ENCODE results near the gene ARID5B.
A peak's percentile ranks its signal among the peaks of the same experiment; 100 is the strongest.
"Not testable (repeated sequence)": the region's sequence is repeated elsewhere in the genome, so short reads cannot be mapped to it uniquely, and the experiment has no call there.

Gene ARID5B

GRCh38 chr10:61970182-61971002 lies 68.9 kb downstream of the ARID5B start:
- H3K4me3 ChIP-seq: no peak overlapping the region
- peaks cover 33% of the 10 kb centered on the region for H3K9me3 ChIP-seq
- no peak overlapping the region; the same call in 1 of the 2 replicates for H3K9ac ChIP-seq
- H3K36me3 ChIP-seq: peaks cover 92% of the 10 kb centered on the region
- H3K27me3 ChIP-seq: no peaks in the 10 kb centered on the region
- H3K27ac ChIP-seq: peak overlapping the region; percentile 47
- no peak for TF ChIP-seq Cebpa-rat (IDR thresholded peaks at IDR 0.05)
- H3K4me1 ChIP-seq: peaks cover 81% of the 10 kb centered on the region
- H4K20me1 ChIP-seq: no peaks in the 10 kb centered on the region
- peak overlapping the region; percentile 26 for H3K4me2 ChIP-seq

DNA sequence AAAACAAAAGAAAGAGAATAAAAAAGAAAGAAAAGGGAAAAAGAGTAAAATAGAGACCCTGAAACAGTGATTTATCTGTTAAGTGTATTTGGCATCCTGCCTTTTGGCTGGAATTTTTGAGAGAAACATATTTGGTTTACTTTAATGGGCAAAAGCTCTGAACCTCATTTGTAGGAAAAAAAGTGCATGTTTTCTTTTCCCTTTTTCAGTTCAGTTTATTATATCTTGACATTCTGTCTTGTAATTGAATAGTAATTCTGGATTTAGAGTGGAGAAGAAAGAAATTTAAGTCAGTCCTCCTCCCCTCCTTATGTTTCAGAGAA lies 69.5 kb downstream of the ARID5B start:
- no peak overlapping the region for H3K4me2 ChIP-seq
- TF ChIP-seq Cebpa-rat (IDR thresholded peaks at IDR 0.05): no peak
- H3K4me1 ChIP-seq: peaks cover 75% of the 10 kb centered on the region
- H3K27me3 ChIP-seq: no peaks in the 10 kb centered on the region
- peak overlapping the region; percentile 47; the same call in 1 of the 2 replicates for H3K27ac ChIP-seq
- no peak overlapping the region for H3K4me3 ChIP-seq
- H3K9ac ChIP-seq: no peak overlapping the region
- H3K9me3 ChIP-seq: peaks cover 37% of the 10 kb centered on the region
- H4K20me1 ChIP-seq: no peaks in the 10 kb centered on the region
- H3K36me3 ChIP-seq: peaks cover 93% of the 10 kb centered on the region

GRCh38 chr10:61973169-61973568 lies 71.7 kb downstream of the ARID5B start:
- H3K36me3 ChIP-seq: peaks cover 83% of the 10 kb centered on the region
- H3K27me3 ChIP-seq: no peaks in the 10 kb centered on the region
- no peak overlapping the region for H3K9ac ChIP-seq
- peaks cover 53% of the 10 kb centered on the region for H3K4me1 ChIP-seq
- no peak for TF ChIP-seq Cebpa-rat (IDR thresholded peaks at IDR 0.05)
- H3K4me3 ChIP-seq: no peak overlapping the region
- H4K20me1 ChIP-seq: no peaks in the 10 kb centered on the region
- H3K4me2 ChIP-seq: peak overlapping the region; percentile 15
- H3K27ac ChIP-seq: no peak overlapping the region
- H3K9me3 ChIP-seq: peaks cover 42% of the 10 kb centered on the region

DNA sequence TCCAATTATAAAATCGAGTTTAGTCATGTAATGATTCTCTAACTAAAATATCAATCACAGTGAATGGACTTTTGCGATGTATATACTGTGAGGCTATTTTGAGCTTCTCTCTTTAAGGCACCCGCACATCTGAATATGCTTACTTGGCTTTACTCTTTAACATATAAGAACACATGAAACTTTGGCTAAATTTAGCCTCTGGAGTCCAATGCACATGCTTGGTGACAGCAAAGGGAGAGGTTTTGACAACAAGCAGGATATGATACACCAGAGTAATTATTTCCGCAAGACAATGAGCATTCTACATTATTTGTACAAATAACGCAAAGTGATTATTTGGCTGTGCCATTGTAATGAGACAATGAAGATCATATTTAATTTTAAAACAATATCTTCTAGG lies 72.4 kb downstream of the ARID5B start:
- Histone ChIP-seq H3K4me1 (peaks cover 48% of the 10 kb centered on the region), H3K4me3 (no peak overlapping the region), H3K36me3 (peaks cover 77% of the 10 kb centered on the region), H4K20me1 (no peaks in the 10 kb centered on the region; the same call in 1 of the 2 replicates), H3K9me3 (peaks cover 41% of the 10 kb centered on the region), H3K4me2 (no peak overlapping the region), H3K9ac (no peak overlapping the region), H3K27me3 (no peaks in the 10 kb centered on the region), H3K27ac (no peak overlapping the region)
- TF ChIP-seq Cebpa-rat (IDR thresholded peaks at IDR 0.05): no peak

GRCh38 chr10:61974601-61975390 lies 73.3 kb downstream of the ARID5B start:
- Histone ChIP-seq H3K4me1 (peaks cover 48% of the 10 kb centered on the region), H3K27ac (no peak overlapping the region), H3K27me3 (no peaks in the 10 kb centered on the region), H3K9ac (no peak overlapping the region), H3K9me3 (peaks cover 36% of the 10 kb centered on the region), H3K4me2 (no peak overlapping the region), H3K36me3 (peaks cover 77% of the 10 kb centered on the region), H4K20me1 (no peaks in the 10 kb centered on the region; the same call in 1 of the 2 replicates), H3K4me3 (no peak overlapping the region)
- TF ChIP-seq Cebpa-rat (IDR thresholded peaks at IDR 0.05): no peak

- Histone ChIP-seq H3K4me2 (no peak overlapping the region), H3K36me3 (peaks cover 78% of the 10 kb centered on the region), H3K9me3 (peaks cover 36% of the 10 kb centered on the region), H3K27ac (no peak overlapping the region), H3K4me3 (no peak overlapping the region), H3K9ac (no peak overlapping the region), H4K20me1 (peaks cover under 1% of the 10 kb centered on the region), H3K27me3 (no peaks in the 10 kb centered on the region), H3K4me1 (peaks cover 46% of the 10 kb centered on the region)
- TF ChIP-seq Cebpa-rat (IDR thresholded peaks at IDR 0.05): no peak
Measured at GRCh38 chr10:61975391-61975932, 74.0 kb downstream of the ARID5B start.

DNA sequence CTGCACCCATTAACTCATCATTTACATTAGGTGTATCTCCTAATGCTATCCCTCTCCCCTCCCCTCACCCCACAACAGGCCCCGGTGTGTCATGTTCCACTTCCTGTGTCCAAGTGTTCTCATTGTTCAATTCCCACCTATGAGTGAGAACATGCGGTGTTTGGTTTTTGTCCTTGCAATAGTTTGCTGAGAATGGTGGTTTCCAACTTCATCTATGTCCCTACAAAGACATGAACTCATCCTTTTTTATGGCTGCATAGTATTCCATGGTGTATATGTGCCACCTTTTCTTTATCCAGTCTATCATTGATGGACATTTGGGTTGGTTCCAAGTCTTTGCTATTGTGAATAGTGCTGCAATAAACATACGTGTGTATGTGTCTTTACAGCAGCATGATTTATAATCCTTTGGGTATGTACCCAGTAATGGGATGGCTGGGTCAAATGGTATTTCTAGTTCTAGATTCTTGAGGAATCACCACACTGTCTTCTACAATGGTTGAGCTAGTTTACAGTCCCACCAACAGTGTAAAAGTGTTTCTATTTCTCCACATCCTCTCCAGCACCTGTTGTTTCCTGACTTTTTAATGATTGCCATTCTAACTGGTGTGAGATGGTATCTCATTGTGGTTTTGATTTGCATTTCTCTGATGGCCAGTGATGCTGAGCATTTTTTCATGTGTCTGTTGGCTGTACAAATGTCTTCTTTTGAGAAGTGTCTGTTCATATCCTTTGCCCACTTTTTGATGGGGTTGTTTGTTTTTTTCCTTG lies 75.6 kb downstream of the ARID5B start:
- H3K27ac ChIP-seq, H3K9ac ChIP-seq, H3K4me3 ChIP-seq, H3K27me3 ChIP-seq, H3K4me2 ChIP-seq: not testable (repeated sequence)
- Histone ChIP-seq H3K9me3 (peaks cover 36% of the 10 kb centered on the region), H3K4me1 (peaks cover 43% of the 10 kb centered on the region), H3K36me3 (peaks cover 84% of the 10 kb centered on the region), H4K20me1 (peaks cover 15% of the 10 kb centered on the region)

DNA sequence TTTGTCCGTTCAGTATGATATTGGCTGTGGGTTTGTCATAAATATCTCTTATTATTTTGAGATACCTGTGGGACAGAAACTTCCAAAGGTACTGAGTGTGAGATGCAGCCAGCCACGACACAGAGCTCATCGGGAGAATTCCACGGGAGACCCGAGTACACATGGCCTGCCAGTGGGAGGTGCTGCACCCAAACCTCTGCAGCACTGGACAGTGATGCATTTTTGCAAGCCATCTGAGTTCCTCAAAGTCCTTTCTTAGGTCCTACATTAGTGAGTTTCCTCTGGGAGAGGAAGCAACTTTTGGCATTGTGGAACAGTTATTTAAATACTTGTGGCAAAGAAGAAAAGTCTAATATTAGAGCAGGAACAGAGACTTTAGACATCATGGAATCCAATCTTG lies 77.5 kb downstream of the ARID5B start:
- H3K9ac ChIP-seq: no peak overlapping the region
- no peaks in the 10 kb centered on the region for H3K27me3 ChIP-seq

GRCh38 chr10:61981460-61981859 lies 80.0 kb downstream of the ARID5B start:
- no peak overlapping the region for H3K4me3 ChIP-seq
- H3K9ac ChIP-seq: no peak overlapping the region
- peaks cover 82% of the 10 kb centered on the region for H3K36me3 ChIP-seq
- H4K20me1 ChIP-seq: peaks cover 40% of the 10 kb centered on the region
- no peak overlapping the region for H3K27ac ChIP-seq
- H3K4me2 ChIP-seq: no peak overlapping the region
- H3K4me1 ChIP-seq: peaks cover 52% of the 10 kb centered on the region
- no peak for TF ChIP-seq Cebpa-rat (IDR thresholded peaks at IDR 0.05)
- H3K27me3 ChIP-seq: no peaks in the 10 kb centered on the region
- peaks cover 12% of the 10 kb centered on the region for H3K9me3 ChIP-seq

More for the DNA sequence above, 77.5 kb downstream of the ARID5B start:
- Histone ChIP-seq H4K20me1 (peaks cover 16% of the 10 kb centered on the region), H3K27ac (peak overlapping the region; percentile 57; the same call in 1 of the 2 replicates), H3K4me1 (peaks cover 33% of the 10 kb centered on the region), H3K9me3 (peaks cover 31% of the 10 kb centered on the region), H3K4me3 (no peak overlapping the region), H3K36me3 (peaks cover 82% of the 10 kb centered on the region), H3K4me2 (peak overlapping the region; percentile 67)
- TF ChIP-seq Cebpa-rat (IDR thresholded peaks at IDR 0.05): no peak

Data from BLaER1 (cell line).